ENCODE data around the gene LAMC2. TPM values are rescaled to one million over a fixed set of nuclear protein-coding genes. Genes with fewer than 3 reads are reported as not detected.

LAMC2 gene
- total and polyA plus RNA-seq, 9 donors = 0.47 to 33.7 (median 2.9) TPM

- H3K27ac ChIP-seq = no peak overlapping the region
- H3K36me3 ChIP-seq = no peaks in the 10 kb centered on the region
- no peak for DNase-seq
- no peaks in the 10 kb centered on the region for H3K27me3 ChIP-seq
- H3K4me1 ChIP-seq (ENCODE audit: insufficient read depth) = no peaks in the 10 kb centered on the region
- 92 to 98% (median 97%) methylated on average over 1 of the region's 1 CpG for WGBS, 3 donors
- intact Hi-C loops (cut with DNase I) = no loop called here
- H3K9me3 ChIP-seq = no peaks in the 10 kb centered on the region
- no peak overlapping the region for H3K4me3 ChIP-seq
- TF ChIP-seq CTCF (IDR thresholded peaks at IDR 0.05) = no peak
- no peak for TF ChIP-seq POLR2A (IDR thresholded peaks at IDR 0.05)
- no peak for TF ChIP-seq EP300 (IDR thresholded peaks at IDR 0.05)
These were observed 26.8 kb downstream of the LAMC2 start for GRCh38 chr1:183212870-183213269.

- H3K4me1 ChIP-seq (ENCODE audit: insufficient read depth) = peaks cover 4% of the 10 kb centered on the region
- H3K36me3 ChIP-seq = no peaks in the 10 kb centered on the region
- TF ChIP-seq EP300 (IDR thresholded peaks at IDR 0.05) (no peak), POLR2A (IDR thresholded peaks at IDR 0.05) (no peak), CTCF (IDR thresholded peaks at IDR 0.05) (no peak)
- DNase-seq = no peak
- no peak overlapping the region for H3K27ac ChIP-seq
- no peaks in the 10 kb centered on the region for H3K27me3 ChIP-seq
- 87 to 90% (median 89%) methylated on average over 5 of the region's 5 CpGs for WGBS, 3 donors
- H3K9me3 ChIP-seq = no peaks in the 10 kb centered on the region
- no peak overlapping the region for H3K4me3 ChIP-seq
- intact Hi-C loops (cut with DNase I) = no loop called here
These were observed 28.2 kb downstream of the LAMC2 start for GRCh38 chr1:183214021-183214970.

- DNase-seq = no peak
- intact Hi-C loops (cut with DNase I) = no loop called here
- Histone ChIP-seq H3K9me3 (no peaks in the 10 kb centered on the region), H3K27me3 (no peaks in the 10 kb centered on the region), H3K27ac (no peak overlapping the region), H3K36me3 (no peaks in the 10 kb centered on the region), H3K4me3 (no peak overlapping the region), H3K4me1 (ENCODE audit: insufficient read depth) (peaks cover 4% of the 10 kb centered on the region)
- WGBS, 3 donors = 85 to 94% (median 94%) methylated on average over 13 of the region's 13 CpGs
- TF ChIP-seq EP300 (IDR thresholded peaks at IDR 0.05) (no peak), POLR2A (IDR thresholded peaks at IDR 0.05) (no peak), CTCF (IDR thresholded peaks at IDR 0.05) (no peak)
These were observed 29.1 kb downstream of the LAMC2 start for GRCh38 chr1:183215076-183215720.

- H3K4me1 ChIP-seq (ENCODE audit: insufficient read depth) = peaks cover 4% of the 10 kb centered on the region
- intact Hi-C loops (cut with DNase I) = no loop called here
These were observed 29.9 kb downstream of the LAMC2 start for GRCh38 chr1:183215936-183216335.

More at GRCh38 chr1:183215936-183216335, 29.9 kb downstream of the LAMC2 start:
- DNase-seq = no peak
- WGBS, 3 donors = 95 to 98% (median 98%) methylated on average over 4 of the region's 4 CpGs
- H3K27me3 ChIP-seq = no peaks in the 10 kb centered on the region
- no peak overlapping the region for H3K4me3 ChIP-seq
- no peak overlapping the region for H3K27ac ChIP-seq
- H3K9me3 ChIP-seq = no peaks in the 10 kb centered on the region
- no peak for TF ChIP-seq POLR2A (IDR thresholded peaks at IDR 0.05)
- TF ChIP-seq EP300 (IDR thresholded peaks at IDR 0.05) = no peak
- TF ChIP-seq CTCF (IDR thresholded peaks at IDR 0.05) = no peak
- H3K36me3 ChIP-seq = no peaks in the 10 kb centered on the region

All from ovary (tissue), 9 donors.